ENCODE results near the gene SNX25.

Gene SNX25

DNA sequence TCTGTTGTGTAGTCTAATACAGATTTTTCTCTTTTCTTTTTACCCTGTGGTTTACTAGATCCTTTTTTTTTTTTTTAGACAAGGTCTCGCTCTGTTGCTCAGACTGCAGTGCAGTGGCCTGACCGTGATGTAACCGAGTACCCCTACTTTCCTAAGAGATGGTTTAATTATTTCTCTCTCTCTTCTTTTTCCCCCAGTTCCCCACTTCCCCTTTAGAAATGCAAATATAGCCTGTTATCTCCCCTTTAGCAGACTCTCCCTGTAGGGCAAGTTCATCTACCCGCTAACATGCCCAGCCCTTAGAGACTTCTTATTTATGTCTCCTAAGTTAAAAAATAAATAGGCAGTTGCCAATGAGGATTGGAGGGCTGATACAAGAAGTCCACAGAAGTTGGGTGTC is 4.5 kb downstream of the SNX25 start:
- no peak for ATAC-seq
- TF ChIP-seq ISL1 (CRISPR knock-in tag; IDR thresholded peaks at IDR 0.05), result no peak
- TF ChIP-seq, protein P1, sequence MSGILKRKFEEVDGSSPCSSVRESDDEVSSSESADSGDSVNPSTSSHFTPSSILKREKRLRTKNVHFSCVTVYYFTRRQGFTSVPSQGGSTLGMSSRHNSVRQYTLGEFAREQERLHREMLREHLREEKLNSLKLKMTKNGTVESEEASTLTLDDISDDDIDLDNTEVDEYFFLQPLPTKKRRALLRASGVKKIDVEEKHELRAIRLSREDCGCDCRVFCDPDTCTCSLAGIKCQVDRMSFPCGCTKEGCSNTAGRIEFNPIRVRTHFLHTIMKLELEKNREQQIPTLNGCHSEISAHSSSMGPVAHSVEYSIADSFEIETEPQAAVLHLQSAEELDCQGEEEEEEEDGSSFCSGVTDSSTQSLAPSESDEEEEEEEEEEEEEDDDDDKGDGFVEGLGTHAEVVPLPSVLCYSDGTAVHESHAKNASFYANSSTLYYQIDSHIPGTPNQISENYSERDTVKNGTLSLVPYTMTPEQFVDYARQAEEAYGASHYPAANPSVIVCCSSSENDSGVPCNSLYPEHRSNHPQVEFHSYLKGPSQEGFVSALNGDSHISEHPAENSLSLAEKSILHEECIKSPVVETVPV (CRISPR knock-in tag; IDR thresholded peaks at IDR 0.05), result no peak

DNA sequence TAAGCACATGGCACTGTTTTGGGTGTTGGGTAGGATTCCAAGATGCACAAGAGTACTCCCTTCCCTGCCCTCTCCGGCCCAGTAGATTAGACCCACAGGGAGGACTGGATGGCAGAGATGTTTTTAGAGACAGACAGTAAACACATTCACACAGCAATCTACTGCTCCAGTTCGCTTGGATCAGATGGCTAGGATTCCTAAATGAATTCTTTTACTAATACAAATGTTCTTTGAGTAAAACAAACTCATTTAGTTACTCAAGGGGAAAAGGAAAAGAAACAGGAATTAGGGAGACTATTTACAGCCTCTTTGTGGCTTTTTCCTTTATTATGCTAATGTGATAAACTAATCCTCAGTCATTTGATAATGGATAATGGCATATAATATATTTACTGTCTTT is 5.9 kb downstream of the SNX25 start:
- TF ChIP-seq GLIS3 (CRISPR knock-in tag; IDR thresholded peaks at IDR 0.05), result no peak
- TF ChIP-seq TOX (CRISPR knock-in tag; IDR thresholded peaks at IDR 0.05; ENCODE audit: borderline replicate concordance), result no peak
- TF ChIP-seq ZNF8 (CRISPR knock-in tag; IDR thresholded peaks at IDR 0.05), result no peak
- TF ChIP-seq, protein P2, sequence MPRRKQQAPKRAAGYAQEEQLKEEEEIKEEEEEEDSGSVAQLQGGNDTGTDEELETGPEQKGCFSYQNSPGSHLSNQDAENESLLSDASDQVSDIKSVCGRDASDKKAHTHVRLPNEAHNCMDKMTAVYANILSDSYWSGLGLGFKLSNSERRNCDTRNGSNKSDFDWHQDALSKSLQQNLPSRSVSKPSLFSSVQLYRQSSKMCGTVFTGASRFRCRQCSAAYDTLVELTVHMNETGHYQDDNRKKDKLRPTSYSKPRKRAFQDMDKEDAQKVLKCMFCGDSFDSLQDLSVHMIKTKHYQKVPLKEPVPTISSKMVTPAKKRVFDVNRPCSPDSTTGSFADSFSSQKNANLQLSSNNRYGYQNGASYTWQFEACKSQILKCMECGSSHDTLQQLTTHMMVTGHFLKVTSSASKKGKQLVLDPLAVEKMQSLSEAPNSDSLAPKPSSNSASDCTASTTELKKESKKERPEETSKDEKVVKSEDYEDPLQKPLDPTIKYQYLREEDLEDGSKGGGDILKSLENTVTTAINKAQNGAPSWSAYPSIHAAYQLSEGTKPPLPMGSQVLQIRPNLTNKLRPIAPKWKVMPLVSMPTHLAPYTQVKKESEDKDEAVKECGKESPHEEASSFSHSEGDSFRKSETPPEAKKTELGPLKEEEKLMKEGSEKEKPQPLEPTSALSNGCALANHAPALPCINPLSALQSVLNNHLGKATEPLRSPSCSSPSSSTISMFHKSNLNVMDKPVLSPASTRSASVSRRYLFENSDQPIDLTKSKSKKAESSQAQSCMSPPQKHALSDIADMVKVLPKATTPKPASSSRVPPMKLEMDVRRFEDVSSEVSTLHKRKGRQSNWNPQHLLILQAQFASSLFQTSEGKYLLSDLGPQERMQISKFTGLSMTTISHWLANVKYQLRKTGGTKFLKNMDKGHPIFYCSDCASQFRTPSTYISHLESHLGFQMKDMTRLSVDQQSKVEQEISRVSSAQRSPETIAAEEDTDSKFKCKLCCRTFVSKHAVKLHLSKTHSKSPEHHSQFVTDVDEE (CRISPR knock-in tag; IDR thresholded peaks at IDR 0.05), result no peak
- no peak for TF ChIP-seq PPARA (CRISPR knock-in tag; IDR thresholded peaks at IDR 0.05; ENCODE audit: borderline replicate concordance)
- TF ChIP-seq ZFP30 (CRISPR knock-in tag; IDR thresholded peaks at IDR 0.05), result no peak
- TF ChIP-seq, protein P3, sequence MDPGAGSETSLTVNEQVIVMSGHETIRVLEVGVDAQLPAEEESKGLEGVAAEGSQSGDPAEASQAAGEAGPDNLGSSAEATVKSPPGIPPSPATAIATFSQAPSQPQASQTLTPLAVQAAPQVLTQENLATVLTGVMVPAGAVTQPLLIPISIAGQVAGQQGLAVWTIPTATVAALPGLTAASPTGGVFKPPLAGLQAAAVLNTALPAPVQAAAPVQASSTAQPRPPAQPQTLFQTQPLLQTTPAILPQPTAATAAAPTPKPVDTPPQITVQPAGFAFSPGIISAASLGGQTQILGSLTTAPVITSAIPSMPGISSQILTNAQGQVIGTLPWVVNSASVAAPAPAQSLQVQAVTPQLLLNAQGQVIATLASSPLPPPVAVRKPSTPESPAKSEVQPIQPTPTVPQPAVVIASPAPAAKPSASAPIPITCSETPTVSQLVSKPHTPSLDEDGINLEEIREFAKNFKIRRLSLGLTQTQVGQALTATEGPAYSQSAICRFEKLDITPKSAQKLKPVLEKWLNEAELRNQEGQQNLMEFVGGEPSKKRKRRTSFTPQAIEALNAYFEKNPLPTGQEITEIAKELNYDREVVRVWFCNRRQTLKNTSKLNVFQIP (CRISPR knock-in tag; IDR thresholded peaks at IDR 0.05; ENCODE audit: borderline replicate concordance, low read depth), result no peak
- no peak for TF ChIP-seq OSR1 (CRISPR knock-in tag; IDR thresholded peaks at IDR 0.05)
- TF ChIP-seq CSDC2 (CRISPR knock-in tag; IDR thresholded peaks at IDR 0.05), result no peak
- TF ChIP-seq SNAI2 (CRISPR knock-in tag; IDR thresholded peaks at IDR 0.05), result no peak
- TF ChIP-seq, protein P4, sequence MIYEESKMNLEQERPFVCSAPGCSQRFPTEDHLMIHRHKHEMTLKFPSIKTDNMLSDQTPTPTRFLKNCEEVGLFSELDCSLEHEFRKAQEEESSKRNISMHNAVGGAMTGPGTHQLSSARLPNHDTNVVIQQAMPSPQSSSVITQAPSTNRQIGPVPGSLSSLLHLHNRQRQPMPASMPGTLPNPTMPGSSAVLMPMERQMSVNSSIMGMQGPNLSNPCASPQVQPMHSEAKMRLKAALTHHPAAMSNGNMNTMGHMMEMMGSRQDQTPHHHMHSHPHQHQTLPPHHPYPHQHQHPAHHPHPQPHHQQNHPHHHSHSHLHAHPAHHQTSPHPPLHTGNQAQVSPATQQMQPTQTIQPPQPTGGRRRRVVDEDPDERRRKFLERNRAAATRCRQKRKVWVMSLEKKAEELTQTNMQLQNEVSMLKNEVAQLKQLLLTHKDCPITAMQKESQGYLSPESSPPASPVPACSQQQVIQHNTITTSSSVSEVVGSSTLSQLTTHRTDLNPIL (CRISPR knock-in tag; IDR thresholded peaks at IDR 0.05; ENCODE audit: low read depth), result no peak
- TF ChIP-seq, protein P1 (CRISPR knock-in tag; IDR thresholded peaks at IDR 0.05), result no peak
- ATAC-seq, result 0 out of 3 replicates have a peak, but pooled peaks have one; percentile 4

DNA sequence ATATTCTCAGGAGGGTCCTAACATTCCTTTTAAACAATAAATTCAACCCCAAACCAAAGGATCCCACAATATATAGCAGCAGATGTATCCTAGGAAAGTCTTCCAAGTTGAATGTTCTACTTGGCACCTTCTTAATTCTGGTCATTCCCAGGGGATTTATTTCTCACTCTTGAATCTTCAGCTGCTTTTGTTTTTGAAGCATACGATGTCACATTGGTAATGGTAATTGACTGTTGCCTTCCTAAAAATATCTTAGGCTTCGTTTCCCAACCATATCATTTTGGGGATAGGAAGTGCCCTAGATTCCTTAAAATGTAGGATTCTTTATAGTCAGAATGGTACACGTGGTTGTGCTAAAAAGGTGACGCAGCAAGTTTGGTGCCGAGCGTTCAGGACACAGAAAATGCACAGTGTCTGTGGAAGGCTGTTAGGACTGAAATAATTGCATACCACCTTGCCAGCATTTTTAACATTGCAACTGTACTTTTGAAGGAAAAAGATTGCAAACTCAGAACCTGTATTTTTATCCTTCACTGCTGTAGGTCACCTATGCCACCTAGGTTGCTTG is 8.1 kb downstream of the SNX25 start:
- no peak for ATAC-seq
- TF ChIP-seq ZC3H10 (CRISPR knock-in tag; IDR thresholded peaks at IDR 0.05), result no peak
- TF ChIP-seq ESRRG (CRISPR knock-in tag; IDR thresholded peaks at IDR 0.05), result no peak
- no peak for TF ChIP-seq OSR1 (CRISPR knock-in tag; IDR thresholded peaks at IDR 0.05)
- TF ChIP-seq, protein P1 (CRISPR knock-in tag; IDR thresholded peaks at IDR 0.05), result no peak
- no peak for TF ChIP-seq PPARA (CRISPR knock-in tag; IDR thresholded peaks at IDR 0.05; ENCODE audit: borderline replicate concordance)
- no peak for TF ChIP-seq ARNTL (CRISPR knock-in tag; IDR thresholded peaks at IDR 0.05; ENCODE audit: borderline replicate concordance, low read depth)
- TF ChIP-seq ZFP30 (CRISPR knock-in tag; IDR thresholded peaks at IDR 0.05), result no peak
- TF ChIP-seq ZNF8 (CRISPR knock-in tag; IDR thresholded peaks at IDR 0.05), result no peak

DNA sequence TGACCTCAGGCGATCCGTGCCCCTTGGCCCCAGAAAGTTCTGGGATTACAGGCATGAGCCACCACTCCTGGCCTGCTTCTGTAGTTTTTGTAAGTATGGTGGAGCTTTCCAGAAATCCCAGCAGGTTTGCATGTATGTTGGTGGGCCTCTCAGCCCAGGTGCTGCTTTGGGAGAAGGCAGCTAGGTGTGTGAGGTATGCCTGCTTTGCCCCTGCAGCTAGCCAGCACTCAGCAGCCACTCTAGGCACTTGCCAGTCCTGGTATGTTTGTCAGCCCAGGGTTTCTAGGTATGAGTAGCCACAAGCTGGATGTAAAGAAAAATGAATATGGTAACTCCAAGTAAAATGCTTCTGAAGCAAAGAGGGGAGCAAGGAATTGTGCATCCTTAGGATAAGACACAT is 8.9 kb downstream of the SNX25 start:
- no peak for ATAC-seq
- TF ChIP-seq ZNF565 (CRISPR knock-in tag; conservative IDR thresholded peaks at IDR 0.05; ENCODE audit: low read depth), result no peak
- no peak for TF ChIP-seq OSR1 (CRISPR knock-in tag; IDR thresholded peaks at IDR 0.05)
- no peak for TF ChIP-seq ISL1 (CRISPR knock-in tag; IDR thresholded peaks at IDR 0.05)
- TF ChIP-seq RARB (CRISPR knock-in tag; IDR thresholded peaks at IDR 0.05), result no peak
- no peak for TF ChIP-seq ZNF70 (CRISPR knock-in tag; IDR thresholded peaks at IDR 0.05)
- TF ChIP-seq, protein P2 (CRISPR knock-in tag; IDR thresholded peaks at IDR 0.05), result no peak
- TF ChIP-seq ZFP30 (CRISPR knock-in tag; IDR thresholded peaks at IDR 0.05), result no peak
- no peak for TF ChIP-seq PPARA (CRISPR knock-in tag; IDR thresholded peaks at IDR 0.05; ENCODE audit: borderline replicate concordance)
- TF ChIP-seq ESRRG (CRISPR knock-in tag; IDR thresholded peaks at IDR 0.05), result no peak
- TF ChIP-seq TCF4 (CRISPR knock-in tag; IDR thresholded peaks at IDR 0.05; ENCODE audit: borderline replicate concordance), result no peak
- no peak for TF ChIP-seq BACH2 (CRISPR knock-in tag; IDR thresholded peaks at IDR 0.05; ENCODE audit: borderline replicate concordance)
